GM18517 (cell line): Measurements from ENCODE around the gene MRPS33.
A peak's percentile ranks its signal among the peaks of the same experiment; 100 is the strongest.
"Not testable (repeated sequence)": the region's sequence is repeated elsewhere in the genome, so short reads cannot be mapped to it uniquely, and the experiment has no call there.

Experiments used
- ATAC-seq: cut with Tn5 transposase; IDR thresholded peaks from one replicate; pipeline ENCODE4 v1.9.1; 2021; ENCODE audit warnings: mild to moderate bottlenecking, moderate library complexity; ENCODE audit not compliant: unreplicated experiment

MRPS33 gene

DNA sequence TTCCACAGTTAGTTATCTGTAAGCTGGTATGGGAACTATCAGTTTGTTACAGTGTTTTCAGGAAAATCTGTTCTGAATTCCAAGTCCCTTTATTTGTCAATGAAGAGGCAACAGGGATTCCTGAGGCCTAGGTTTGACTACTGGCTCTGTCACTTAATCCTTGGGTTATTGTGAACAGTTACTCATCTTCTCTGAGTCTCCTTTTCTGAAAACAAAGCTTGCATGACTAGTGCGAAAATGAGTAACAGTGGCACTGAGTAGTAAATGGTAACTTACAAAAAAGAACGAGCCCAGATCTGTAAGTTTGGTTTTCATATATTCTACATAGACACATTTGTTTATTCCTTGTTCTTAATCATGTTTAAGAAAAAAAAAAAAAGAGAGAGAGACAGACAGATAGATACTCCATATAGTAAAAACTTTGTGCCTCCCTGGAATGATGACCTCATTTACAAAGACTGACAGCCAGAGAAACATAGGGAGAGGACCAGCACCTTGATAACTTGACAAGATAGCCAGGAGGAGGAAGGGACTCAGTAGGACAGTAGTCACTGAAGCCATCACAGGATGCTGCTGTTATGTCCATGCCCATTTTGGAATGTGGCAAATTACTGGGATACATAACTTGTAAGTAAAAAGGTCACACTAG lies 1.9 kb downstream of the MRPS33 start:
- no peak for ATAC-seq

DNA sequence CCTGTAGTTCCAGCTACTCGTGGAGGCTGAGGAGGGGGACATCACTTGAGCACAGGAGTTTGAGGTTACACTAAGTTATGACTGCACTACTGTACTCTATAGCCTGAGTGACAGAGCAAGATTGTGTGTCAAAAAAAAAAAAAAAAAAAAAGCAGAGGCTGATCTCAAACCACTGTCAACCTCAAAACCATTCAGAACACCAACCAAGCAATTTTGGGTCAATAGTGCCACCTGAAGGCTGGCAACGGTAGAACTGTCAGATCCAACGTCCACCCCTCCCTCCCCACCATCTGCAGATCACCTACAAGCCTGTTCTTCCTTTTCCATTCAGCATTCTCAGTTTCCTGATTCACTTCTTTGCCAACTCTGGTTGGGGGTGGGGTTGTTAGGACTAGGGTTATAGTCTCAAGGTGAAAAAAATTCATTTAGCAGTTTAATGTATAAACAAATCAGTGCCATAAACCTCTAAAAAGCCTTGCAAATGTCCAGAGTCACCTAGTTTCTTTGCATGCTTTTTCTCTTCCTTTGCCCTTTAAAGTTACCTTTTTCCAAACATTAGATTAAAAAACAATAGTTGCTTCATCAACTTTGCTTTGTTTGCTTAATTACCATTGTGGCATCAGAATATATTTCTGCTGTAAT lies 2.6 kb downstream of the MRPS33 start:
- ATAC-seq: peak; percentile 40

DNA sequence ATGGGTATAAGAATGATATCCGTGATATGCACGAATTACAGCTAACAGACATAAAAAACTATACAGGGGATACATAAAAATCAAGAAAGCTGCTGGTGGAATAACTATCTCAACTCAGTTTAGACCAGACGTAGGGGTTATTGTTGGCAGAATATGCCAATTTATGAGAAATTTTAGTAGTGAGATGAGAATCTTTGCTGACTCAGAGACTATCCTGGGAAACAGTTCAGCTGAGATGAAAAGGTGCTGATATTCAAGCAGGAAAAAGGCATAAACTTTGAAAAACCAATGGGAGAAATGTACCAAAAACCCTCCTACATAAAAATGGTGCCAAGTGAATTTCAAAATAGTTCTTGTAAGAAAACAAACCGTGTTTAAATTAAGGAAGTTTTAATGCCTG lies 3.3 kb downstream of the MRPS33 start:
- no peak for ATAC-seq

DNA sequence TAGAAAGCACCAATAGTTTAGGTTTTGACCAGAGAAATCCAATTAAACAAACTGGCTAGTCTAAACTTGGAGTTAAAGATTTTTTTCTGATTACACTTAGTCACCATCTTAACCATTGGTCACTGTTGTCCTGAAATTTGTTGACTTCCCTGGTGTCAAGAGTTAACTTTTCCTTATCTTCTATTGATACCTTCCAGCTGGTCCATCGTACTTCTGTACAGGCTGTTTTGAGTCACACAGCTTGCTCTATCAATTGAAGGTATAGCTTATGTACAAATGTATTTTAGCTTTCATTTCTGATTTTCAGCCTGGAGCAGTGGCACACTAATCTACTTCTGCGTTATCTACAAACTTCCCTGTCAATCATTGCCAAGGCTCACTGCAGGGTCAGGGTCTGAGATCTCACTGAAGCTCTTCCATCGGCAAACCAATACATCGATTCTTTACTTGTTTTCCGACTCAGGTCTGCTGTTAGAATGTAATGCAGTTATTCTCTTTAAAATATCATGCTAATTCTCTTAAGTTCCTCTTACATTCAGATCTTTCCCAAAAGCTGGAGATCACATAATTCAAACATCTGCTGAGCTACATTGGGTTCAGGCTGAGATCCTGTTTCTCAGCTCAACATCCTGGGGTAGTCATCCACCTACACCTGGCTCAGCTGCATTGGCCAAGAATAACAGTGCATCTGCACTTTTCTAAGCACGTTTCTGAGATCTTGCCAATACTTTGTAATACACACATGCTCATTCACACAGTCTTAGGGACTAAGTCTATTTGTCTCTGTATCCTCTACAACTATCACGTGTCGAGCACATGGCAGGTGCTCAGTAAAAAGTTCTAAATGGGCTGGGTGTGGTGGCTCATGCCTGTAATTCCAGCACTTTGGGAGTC lies 11.3 kb downstream of the MRPS33 start:
- no peak for ATAC-seq

DNA sequence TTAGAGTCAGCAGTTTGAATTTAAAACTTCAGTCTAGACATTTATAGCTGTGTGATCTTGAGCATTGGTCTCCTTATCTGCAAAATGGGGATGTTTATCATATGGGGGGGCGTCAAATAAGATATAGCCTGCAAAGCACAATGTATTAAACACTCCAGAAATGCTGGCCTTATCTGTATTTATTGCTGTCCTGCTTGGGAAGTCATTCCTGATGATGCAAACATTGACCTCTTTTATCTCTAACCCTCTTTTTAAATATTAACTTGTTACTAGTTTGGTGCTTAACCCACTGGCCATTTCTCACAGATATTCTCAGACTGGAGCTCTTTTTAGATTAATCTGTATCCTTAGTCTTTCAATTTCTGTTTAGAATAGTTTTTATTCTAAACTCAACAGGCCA lies 13.2 kb downstream of the MRPS33 start:
- ATAC-seq: no peak

DNA sequence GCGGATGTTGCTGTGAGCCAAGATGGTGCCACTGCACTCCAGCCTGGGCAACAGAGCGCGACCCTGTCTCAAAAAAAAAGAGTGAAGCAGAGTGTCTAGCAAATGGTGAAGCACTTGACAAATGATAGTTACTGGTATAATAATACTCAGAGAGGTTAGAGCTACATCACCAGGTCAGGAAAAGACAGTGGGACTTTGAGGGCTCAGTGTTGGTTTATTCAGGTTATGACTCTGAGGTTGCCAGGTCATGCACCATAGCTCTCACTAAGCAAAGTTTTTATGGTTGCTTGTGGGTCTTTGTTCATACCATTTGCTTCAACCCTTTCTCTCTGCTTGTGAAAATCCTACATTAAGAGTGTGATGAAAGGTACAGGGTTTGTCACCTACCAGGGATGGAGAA lies 13.6 kb downstream of the MRPS33 start:
- ATAC-seq: no peak

DNA sequence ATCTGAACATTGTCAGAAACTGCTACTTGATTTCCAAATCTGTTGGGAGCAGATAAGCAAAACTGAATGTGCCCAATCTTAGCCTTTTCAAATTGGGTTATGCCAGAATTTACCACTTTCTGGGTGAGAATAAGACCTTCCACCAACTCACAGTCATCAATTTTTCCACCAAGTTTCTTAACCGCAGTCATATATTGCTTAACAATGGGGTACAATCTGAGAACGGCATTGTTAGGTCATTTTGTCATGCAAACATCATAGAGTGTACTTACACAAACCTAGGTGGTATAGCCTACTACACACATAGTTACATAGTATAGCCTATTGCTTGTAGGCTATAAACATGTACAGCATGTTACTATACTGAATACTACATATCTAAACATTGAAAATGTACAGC lies 16.0 kb downstream of the MRPS33 start:
- no peak for ATAC-seq

DNA sequence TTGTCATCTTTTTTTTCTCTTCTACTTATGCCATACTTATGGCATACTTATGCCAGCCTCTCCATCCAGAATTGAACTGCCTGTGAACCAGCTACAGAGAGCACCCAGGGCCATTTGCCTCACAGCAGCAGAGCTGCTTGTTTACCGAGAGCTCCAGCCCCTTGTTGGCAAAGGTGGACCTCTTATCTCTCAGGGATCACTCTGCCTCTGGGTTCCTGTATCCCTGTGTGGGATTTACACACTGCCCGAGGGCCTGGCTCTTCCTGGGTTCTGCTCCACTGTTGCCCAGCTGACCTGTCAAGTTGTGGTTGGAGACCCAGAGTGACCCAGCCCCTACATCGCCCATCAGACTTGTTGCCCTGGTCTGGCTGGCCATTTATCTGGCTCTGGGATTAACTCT lies 22.3 kb downstream of the MRPS33 start:
- ATAC-seq: no peak

DNA sequence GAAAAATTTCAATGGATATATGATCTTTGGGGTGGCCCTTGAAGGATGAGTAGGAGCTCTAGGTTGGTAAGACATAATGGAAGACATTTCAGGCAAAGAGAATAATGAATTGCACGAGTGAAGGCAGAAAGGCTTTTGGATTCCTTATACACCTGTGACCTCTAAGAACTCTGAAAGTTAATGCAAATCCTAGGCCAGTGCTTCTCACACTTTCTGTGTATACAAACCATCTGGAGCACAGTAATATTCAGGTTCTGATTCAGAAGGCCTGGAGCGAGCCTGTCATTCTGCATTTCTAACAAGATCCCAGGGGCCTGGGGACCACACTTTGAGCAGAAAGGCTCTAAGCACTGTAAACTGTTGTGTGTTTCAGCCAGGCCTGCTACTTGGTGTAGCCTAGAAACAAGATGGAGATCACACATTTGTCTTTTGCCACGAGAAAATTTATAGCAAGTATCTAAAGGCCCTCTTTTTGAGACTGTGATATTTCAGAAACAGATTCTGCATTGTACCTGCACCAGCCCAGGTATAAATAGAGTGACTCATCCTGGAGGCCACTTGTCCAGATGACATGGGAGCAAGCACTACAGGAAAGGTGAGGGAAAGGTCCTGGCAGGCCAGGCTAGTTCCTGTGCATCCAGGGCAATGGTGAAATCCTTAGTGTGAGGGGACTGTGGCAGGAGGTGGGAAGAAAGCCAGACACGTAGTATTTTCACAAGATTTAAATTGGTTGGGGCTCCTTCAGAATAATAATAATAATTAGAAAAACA lies 24.4 kb downstream of the MRPS33 start:
- ATAC-seq: no peak

DNA sequence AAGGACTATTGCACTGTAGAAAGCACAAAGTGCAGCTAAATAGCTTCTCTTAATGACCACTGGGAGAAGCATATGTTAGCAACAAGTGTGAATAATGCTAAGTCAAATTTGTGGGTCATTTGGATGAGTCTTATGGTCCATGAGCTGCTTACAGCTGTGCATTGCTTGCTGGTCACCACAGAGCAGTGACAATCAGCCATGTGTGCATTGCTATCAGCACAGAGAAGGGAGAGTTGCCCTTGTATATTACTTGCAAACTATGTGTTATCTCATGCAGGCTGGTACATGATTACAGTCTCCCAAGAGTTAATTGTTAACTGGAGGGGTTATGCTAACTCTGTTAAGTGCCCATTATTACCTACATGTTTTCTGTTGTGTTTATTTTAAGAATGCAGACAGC lies 25.7 kb downstream of the MRPS33 start:
- ATAC-seq: no peak

DNA sequence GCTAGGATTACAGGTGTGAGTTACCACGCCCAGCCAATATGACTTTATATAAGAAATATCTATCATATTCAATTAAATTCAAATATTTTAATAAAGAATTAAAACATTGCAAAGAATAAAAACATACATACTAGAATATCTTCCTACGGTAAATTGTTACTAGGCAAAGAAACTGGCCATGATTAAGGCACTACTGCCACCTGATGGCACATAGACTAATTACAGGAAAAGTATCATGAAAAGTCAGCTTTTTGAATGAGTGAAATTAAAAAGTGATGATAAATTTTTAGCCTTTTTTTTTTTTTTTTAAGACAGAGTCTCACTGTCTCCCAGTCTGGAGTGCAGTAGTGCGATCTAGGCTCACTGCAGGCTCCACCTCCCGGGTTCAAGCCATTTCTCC lies 30.9 kb downstream of the MRPS33 start:
- ATAC-seq: no peak

DNA sequence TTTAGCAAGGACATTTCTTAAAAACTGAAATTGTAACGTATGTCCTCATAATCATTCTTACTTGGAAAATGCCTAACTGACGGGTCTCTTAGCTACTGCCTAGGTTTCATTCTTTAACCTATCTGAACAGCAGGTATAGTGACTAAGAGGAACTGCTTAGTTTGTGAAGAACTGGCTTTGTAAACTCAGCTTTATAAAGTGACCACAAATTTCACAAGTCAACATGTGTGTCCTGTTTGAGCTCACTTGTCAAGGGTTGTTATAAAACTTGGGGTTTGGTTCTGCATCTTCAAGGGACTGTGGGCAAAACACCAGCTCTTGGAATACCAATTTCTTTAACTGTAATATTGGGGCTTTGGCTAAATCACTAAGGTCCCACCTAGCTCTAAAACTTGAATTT lies 32.2 kb downstream of the MRPS33 start:
- no peak for ATAC-seq

DNA sequence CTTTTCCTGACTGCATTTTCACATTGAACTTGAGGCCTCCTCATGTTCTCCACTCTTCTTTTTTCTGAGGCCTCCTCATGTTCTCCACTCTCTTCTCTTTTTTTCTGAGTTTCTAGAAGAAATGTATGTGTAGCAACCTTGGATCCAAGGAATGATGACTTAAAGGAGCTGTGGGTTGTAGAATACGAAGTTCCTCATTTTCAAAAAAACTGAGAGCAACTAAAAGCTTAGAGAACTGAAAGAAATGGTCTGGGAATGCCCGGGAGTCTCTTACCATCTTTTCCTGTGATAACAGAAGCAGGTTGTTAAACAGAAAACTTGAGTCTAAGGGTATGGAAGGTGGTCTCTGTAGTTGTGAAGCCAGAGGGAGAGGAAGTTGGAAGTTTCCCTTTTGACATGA lies 32.8 kb downstream of the MRPS33 start:
- ATAC-seq: no peak

DNA sequence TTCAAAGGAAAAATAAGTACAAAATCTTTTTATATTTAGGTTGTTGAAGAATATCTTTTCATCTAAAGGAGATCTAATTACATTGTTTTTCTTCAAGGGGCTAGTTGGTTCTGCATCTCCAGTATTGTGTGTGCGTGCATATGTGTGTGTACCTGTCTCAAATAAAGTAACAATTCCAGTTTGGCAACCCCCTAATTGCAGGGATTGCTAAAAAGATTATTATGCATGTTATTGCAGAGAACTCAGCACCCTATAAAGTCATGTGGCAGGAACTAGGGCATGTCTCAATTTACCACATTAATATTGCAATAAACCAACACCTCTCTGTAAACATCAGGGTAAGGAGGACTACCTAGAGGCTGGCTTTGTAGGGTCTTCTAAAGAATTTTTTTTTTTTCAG lies 37.0 kb downstream of the MRPS33 start:
- ATAC-seq: no peak

DNA sequence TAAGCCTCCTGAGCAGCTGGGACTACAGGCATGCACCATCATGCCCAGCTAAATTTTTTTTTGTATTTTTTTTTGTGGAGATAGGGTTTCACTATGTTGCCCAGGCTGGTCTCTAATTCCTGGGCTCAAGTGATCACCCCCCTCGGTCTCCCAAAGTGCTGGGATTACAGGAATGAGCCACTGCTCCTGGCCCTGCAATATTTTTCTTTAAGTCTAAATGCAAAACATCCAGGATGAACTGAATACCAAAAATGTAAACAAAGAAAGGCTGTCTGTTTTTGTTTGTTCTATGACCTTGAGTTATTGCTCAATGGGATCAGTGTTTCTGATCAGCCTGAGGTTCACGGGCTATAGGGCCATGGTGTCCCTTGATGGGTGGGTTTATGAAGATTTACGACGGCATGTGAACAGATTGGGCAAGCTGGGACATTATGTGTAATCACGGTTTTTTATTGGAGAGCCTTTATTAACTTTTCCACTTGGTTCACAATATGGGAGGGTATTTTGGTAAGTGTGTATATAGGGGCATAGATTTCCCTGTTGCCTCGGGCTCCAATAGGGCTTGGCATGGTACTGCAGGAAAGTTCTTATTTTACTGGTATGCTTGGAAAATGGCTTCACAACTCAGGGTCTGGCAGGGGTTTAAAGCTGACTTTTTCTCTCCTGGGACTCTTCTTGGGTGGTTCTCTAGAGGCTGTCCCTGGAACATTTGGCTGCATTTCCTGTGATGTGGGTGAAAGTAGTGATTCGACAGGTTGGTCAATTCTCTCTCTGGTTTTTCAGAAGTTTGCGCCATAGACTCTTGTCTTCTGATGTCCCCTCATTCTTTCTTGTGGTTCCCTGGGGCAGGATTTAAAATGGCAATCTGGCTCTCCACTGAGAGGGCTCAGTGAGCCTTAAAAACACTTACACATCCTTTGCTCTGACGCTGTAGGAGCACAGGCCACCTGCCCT lies 41.6 kb downstream of the MRPS33 start:
- ATAC-seq: no peak

DNA sequence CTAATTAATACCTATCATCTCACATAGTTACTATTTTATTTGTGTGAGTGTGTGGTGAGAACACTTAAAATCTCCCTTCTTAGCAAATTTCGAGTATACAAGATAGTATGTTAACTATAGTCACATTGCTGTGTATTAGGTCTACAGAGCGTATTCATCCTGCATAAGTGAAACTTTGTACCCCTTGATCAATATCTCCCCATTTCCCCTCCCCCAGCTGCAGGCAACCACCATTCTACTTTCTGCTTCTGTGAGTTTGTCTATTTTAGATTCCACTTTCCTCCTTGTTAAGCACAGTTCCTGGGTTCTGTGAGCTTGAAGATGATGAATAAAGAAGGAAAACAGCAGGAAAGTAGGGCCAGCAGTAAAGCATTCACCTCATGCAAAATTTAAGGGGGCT lies 42.4 kb downstream of the MRPS33 start:
- no peak for ATAC-seq

DNA sequence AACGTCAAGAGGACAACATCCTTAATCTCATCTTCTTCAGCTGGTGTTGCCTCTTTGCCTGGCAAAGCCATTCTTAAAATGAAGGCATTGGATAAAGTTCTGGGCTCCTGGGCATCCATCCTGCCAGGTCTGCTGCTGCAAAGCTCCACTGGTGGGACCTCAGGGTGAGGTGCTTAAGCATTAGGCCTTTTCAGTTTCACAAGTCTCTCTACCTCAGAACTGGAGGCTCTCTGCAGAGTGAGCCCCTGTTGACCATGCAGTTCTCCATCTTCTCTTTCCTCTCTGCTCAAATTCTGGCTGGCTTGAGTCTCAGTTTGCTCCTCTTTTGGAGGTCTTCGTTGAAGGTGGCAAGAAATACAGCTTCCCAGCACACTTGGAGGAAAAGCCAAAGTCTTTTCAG lies 47.3 kb downstream of the MRPS33 start:
- no peak for ATAC-seq

DNA sequence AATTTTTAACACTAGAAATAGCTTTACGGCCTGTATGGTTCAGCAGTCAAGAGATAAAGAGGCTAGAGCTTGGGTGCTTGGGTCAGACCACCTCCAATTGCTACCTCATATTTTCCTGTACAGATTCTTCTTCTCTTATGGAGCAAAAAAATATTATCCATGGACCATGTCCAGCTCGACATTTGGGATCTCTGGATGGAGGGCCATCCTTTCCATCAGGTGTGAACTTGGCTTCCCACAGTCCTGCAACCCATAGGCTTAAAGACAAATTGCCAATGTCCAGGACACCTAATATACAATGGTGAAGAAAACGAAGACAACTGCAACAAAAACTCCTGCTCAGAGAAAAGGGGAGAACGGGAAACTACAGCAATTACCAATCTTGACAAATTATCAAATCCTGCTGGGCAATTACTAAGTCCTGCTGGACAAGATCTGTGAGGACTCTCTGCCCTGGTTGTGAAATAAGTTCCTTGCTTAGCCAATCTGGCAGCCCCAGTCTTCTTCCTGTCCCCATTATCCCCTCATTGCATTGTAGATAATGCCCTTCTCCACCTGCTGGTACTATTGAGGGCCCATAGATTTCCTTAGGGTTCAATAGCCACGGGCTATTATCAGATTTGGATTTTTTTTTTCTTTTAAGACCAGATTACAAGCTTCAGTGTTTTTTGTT lies 48.1 kb downstream of the MRPS33 start:
- no peak for ATAC-seq

DNA sequence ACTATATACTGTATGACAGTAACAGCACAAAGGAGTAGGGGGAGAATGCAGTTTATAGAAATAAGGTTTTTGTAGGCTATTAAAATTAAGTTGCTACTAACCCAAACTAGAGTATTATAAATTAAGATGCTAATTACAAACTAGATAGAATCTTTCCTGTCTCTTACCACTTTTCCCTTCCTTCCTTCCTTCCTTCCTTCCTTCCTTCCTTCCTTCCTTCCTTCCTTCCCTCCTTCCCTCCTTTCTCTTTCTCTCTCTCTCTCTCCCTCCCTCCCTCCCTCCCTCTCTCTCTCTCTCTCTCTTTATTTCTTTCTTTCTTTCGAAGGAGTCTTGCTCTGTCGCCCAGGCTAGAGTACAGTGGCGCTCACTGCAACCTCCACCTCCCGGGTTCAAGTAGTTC lies 53.6 kb downstream of the MRPS33 start:
- ATAC-seq: no peak

DNA sequence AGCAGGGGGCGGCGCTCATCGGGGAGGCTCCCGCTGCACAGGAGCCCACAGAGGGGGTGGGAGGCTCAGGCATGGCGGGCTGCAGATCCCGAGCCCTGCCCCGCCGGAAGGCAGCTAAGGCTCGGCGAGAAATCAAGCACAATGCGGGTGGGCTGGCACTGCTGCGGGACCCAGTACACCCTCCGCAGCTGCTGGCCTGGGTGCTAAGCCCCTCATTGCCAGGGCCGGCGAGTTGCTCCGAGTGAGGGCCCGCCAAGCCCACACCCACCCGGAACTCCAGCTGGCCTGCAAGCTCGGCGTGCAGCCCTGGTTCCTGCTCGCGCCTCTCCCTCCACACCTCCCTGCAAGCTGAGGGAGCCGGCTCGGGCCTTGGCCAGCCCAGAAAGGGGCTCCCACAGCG lies 57.8 kb downstream of the MRPS33 start:
- not testable (repeated sequence) for ATAC-seq
